Stimulated activated CD8-positive, alpha-beta memory T cell treated with anti-CD3 and anti-CD28 coated beads, Interleukin-7, amount 100 ng/mL, for 1 hour (primary cell): ENCODE data around the gene CEPT1.
"Not testable (repeated sequence)": the region's sequence is repeated elsewhere in the genome, so short reads cannot be mapped to it uniquely, and the experiment has no call there.

Source experiments
- DNase-seq, 2 donors: peaks; one replicate each; pipeline ENCODE4 v3.0.0-alpha.2; 2020; ENCODE audit warnings: low read depth in 2 of 2

CEPT1 gene

DNA sequence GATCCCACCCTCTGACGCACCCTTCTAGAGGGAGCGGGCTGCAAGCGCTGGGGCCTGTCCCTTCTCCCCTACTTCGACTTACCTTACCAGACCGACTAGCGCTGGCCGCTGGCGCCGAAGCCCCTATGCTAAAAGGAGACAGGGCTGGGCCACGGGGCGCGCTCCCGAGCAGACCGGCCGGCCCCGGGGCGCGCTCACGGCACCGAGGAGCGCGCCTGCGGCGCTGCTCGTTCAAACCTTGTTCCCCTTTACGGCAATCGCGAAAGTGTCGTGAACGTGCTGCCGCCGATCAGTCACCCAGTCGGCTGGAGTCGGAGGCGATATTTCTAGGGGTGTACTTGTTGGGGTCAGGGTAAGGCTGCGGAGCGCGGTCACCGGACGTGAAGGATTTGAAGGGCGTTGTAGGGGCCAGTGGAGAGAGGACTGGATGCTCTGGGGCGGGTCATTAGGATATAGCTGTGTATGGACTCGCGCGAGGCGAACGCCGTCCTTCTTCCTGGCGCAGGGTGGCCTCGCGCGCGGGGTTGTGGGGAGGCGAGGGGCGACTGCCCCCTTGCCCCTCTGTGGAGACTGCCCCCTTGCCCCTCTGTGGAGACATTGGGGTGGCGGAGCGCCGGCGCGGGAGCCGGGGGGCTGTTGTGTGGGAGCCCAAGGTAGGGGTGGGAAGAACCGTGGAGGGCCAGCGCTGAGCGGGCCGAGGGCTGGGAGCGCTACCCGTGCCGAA, at the start of gene CEPT1, which contains the start of gene DRAM2:
Gene CEPT1 (plus strand): TSS at position 268 of the 724 bp plus-strand sequence. CDS start 7,492 bp downstream, outside the sequence.
Gene DRAM2 (minus strand): TSS at position 138 of the 724 bp plus-strand sequence. CDS start 8,539 bp downstream, outside the sequence.
- peak; percentile 83 to 87 for DNase-seq

DNA sequence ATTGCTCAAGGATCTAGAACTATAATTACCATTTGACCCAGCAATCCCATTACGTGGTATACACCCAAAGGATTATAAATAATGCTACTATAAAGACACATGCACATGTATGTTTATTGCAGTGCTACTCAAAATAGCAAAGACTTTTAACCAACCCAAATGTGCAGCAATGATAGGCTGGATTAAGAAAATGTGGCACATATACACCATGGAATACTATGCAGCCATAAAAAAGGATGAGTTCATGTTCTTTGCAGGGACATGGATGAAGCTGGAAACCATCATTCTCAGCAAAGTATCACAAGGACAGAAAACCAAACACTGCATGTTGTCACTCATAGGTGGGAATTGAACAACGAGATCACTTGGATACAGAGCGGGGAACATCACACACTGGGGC, 44.6 kb upstream of the CEPT1 start:
- DNase-seq: not testable (repeated sequence)

DNA sequence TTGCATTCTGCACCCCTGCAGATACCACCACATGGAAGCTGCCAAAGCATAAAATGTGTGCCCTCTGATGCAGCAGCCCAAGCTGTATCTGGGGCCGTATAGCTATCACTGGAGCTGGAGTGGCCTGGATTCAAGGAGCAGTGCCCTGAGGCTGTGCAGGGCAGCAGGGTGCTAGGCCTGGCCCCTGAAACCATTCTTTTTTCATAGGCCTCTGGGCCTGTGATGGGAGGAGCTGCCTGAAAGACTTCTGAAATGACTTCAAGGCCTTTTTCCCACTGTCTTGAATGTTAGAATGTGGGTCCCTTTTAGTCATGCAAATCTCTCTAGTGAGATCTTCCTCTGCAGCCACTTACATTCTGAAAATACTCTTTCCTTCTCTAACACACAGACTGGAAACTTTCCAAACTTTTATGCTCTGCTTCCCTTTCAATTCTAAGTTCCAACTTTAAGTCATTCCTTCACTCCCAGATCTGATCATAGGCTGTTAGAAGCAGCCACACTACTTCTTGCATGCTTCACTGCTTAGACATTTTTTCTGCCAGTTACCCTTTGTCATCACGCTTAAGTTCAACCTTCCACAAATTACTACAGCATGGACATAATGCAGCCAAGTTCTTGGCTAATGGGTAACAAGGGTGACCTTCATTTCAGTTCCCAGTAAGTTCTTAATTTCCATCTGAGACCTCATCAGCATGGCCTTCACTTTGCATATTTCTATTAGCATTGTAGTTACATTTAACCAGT, 42.5 kb upstream of the CEPT1 start:
- no peak for DNase-seq

DNA sequence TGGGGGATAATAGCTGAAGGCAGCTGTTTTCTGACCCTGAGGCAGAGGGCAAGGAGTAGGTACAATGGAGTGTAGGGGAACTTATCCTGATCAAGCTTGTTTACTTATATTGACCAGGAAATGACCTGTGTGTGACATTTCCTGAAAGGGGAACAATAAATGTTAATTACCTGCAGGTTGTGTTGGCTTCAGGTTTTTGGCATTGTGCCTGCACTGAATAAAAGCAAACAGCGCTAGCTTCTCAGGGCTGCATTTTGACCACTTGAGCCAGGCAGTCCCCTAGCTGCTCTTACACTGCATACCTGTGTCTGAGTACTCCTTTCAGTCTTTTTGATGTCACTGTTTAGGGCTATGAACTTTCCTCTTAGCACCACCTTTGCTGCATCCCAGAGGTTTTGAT, 40.7 kb upstream of the CEPT1 start:
- no peak for DNase-seq

DNA sequence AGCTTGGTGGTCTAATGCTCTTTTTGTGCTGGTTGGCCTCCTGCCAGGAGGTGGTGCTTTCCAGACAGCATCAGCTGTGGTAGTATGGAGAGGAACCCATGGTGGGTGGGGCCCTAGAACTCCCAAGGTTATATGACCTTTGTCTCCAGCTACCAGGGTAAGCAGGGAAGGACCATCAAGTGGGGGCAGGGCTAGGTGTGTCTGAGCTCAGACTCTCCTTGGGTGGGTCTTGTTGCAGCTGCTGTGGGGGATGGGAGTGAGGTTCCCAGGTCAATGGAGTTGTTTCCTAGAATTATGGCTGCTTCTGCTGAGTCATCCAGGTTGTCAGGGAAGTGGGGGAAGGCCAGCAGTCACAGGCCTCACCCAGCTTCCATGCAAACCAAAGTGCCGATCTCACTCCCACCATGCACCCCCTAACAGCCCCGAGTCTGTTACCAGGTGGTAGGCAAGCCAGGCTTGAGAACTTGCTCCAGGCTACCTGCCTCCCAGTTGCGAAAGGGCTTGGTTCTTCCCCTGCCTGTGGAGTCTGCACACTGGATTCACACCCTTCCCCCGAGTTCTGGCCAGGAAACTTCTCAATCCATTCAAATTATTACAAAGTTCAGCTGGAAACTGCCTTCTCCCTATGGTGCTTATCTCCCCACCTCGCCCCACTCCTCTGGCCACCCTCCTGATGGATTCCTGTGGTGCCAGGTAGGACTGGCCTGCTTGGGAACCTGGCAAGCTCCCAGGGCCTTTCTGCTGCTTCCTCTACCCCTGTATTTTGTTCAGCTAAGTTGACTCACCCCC, 38.0 kb upstream of the CEPT1 start:
- no peak for DNase-seq

DNA sequence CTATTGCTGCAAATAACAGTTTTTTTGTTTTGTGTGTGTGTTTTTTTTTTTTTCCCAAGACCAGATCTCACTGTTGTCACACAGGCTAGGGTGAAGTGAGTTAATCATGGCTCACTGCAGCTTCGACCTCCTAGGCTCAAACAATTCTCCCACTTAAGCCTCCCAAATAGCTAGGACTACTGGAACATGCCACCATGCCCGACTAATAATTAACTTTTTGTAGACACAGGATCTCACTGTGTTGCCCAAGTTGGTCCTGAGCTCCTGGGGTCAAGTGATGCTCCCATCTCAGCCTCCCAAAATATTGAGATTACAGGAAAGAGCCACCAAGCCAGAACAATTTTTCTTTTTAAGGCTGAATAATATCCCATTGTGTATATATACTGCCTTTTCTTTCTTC, 35.0 kb upstream of the CEPT1 start:
- DNase-seq: no peak

DNA sequence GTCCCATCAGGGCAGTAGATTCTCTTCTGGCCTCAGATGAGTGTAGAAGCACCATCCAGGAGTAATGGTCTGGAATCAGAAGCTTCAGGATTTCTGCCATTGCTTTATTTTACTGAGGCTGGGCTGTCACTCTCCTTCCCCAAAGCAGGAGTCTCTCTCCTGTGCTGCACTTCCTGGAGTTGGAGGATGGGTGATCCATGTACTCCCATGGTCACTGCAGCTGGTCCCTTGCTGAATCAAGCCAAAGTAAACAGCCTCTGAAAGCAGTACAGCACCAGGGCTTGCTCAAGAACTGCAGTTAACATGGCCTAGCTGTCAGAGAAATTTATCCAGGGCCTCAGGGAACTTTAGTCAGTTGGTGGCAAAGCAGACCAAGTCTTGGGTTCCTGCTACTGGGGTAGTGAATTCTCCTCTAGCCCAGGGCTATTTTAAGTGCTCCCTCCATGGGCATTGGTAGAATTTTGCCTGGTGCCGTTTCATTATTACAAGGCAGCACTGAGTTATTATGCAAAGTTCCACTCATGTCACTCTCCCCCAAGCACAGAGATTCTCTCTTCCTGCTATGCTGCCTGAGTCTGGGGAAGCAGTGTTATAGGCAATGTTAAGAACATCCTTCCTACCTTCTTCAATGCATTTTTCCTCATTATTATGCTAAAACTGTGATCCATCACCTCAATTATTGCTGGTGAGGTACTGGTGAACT, 29.7 kb upstream of the CEPT1 start:
- DNase-seq: no peak

DNA sequence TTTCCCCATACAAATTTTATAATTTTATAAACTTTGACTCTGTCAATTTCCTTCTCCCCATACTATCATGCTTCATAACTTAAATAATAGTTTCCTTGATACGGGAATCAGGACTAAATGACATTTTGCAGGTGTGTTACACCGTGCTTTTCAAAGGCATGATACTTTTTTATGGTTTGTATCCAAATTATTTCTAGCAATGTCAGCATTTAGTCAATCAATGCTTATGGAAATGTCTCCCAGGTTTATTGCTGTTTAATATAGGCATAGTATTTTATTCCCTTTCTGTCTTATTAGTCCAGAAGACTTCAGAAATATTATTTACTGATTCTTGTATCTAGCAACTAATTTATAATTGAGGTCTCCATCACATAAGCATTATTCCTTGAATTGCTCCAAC, 23.5 kb upstream of the CEPT1 start:
- no peak for DNase-seq

DNA sequence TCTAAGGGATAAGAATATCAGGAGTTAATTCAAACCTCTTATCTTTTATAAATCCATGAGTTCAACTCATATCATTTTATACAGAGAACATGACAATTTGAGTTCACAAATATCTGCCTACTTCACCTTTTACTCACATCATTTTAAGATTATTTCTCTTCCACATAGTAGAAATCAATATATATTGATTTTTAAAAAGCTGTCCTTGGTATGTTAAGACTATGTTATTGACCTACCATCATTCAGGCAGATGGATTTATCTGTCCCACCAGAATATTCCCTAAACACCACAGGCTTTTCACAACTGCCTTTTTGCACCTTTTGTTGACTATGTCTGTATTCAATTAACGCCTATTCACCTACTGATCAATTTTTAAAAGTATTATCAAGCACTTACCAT, 13.7 kb upstream of the CEPT1 start:
- DNase-seq: no peak

DNA sequence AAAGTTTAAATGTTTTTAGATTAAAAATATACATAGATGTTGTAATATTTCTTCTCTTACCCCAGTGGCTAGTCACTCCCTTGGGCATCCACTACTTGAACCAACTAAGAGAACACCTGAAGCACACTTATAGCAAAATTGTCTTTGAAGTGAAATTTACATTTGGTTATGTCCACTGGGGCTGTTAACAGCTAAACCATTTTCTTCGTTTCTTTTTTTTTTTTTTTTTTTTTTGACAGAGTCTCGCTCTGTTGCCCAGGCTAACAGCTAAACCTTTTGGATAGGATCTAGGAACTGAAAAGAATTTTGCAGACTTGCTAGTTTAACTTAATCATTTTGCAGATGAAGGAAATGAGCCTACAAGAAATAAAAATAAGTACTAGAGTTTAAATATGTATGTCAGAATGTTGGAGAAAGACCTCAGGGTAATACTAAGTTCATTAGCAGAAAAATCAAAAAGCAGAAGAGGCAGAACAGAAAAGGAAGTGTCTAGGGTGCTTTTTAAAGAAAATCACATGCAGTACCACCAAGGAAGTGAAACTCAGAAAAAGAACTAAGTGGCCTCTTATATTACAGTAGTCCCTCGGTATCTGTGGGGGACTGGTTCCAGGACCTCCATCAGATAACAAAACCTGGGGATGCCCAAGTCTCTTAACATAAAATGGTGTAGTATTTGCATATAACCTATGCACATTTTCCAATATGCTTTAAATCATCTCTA, 11.9 kb upstream of the CEPT1 start:
- DNase-seq: no peak

DNA sequence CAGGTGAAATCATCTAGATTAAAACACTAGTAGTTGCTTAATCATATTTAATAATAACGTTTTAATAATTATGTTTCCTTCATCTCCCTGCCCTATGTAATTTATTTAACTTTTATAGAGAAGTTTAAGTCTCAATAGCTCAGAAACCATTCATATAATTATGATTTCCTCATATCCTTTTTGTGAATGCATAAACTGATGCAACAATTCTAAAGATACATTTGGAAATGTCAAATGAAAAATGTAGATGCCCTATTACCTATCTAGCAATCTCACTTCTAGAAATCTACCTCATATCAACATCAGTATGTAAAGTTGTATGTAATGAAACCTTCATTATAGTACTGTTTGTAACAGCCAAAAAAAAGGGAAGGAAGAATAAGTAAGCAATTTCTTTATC, 10.6 kb upstream of the CEPT1 start:
- no peak for DNase-seq

DNA sequence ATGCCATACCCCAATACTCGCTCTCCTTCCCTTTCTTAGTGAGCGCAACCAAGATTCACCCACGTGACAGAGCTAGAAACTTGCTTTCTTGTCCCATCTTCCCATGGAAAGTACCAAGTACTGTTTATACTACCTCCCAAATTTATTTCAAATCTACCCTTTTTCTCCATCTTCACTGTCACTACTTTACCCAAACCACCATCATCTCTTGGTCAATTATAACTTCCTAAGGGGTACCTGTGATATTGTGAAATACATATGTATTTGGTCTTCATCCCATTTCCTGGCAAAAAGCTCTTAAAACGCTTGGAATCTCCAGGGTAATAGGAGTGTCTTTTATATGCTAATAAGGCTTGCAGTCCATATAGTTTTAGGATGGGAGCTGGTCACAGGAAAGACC, 8.3 kb upstream of the CEPT1 start:
- DNase-seq: no peak

DNA sequence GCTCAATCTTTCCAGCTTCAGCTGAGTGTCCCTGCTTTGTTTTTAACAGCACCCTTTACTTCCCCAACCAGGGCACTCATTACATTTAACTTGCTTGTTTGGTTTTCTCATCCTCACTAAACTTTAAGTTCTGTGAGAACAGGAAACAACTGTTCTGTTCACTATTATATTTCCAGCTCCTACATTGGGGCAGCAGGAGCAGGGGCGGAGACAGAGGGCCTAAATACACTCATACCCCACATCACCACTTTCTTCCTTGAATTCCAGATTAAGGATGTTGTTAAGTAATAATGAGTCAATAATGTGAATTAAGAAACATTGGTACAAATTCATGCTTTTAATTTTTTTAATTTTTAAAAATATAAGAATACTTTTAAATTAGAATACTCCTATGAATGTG, 6.2 kb upstream of the CEPT1 start:
- no peak for DNase-seq

DNA sequence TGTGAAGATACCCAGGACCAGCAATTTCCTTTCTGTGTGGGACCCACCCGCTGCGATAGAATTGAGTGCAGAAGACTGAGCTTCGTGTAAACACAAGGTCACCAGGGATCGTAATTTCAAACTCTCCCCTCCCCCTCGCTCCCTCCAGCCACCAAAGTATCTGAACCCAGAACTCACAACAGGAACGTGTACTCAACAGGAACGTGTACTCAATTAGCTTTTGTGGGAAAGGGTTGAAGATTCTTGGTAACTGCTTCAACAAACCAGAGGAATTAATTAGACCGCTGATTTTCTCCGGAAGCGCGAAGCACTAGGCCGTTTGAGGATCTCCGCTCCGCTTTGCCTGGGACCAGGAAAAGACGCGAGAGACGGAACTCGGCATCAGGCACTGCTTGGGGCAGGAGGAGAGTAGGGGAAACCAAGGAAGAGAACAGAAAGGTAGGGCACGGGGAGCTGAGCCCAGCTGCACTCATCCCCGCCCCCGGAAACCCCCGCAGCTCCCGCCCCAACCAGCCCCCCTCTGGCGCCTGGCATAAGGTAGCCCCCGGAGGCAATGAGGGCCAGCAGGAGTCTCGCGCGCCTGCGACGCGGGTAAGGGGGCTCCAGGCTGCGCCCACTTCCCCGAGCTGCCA, 583 bp upstream of the CEPT1 start:
- DNase-seq: no peak

DNA sequence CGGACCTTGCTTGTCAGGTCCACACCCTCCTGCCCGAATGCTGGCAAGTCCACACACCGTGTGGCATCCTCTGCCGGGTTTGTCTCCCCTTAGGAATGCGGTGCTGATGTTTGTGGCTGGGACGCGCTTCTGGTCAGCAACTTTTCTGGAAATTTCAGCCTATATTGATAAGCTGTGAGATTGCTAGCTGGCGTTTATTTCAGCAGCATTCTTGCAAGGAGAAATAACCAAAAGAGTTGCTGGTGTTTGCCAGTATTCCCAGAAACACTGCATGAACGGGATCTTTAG, 601 bp downstream of the CEPT1 start:
- no peak for DNase-seq

DNA sequence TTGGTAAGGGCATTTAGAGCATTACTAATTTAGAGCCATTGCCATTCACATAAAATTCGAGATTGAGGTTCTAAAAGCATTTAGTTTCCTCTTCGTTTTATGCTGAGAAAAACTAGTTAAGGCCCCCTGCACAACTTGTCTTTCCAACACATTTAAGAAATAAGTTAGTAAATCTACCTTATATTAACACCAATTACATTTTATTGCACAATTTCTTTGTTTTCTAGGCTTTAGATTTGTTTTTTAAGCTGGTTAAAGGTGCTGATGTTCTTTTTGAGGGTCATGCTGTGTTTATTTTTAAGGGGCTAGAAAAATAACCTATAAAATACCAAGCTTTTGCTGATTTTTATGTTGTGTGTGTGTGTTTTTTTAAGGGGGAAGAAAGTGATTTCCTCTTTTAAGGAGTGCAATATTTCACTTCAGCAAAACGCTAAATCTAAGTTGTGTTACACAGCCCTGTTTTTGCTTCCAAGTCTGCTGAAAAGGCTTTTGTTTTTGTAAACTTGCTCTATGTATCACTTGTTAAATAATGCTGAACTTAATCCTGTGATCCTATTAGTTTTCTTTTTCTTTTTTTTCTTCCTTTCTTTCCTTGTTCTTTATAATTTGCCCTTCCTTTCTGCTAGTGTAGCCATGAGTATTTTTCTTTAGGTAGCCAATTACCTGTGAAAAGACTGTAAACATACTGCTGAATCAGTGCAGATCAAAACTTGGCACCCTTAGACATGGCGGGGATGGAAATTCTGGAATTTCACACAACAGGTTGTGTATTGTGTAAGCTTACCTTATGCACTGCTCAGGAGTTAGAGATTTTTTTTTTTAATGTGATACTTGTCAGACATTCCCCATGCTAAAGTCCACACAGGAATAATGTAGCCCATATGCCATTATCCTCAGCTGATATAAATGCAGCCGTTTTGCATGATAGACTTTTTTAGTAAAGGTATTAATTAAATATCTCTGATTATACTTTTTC, 1.5 kb downstream of the CEPT1 start:
- DNase-seq: no peak

DNA sequence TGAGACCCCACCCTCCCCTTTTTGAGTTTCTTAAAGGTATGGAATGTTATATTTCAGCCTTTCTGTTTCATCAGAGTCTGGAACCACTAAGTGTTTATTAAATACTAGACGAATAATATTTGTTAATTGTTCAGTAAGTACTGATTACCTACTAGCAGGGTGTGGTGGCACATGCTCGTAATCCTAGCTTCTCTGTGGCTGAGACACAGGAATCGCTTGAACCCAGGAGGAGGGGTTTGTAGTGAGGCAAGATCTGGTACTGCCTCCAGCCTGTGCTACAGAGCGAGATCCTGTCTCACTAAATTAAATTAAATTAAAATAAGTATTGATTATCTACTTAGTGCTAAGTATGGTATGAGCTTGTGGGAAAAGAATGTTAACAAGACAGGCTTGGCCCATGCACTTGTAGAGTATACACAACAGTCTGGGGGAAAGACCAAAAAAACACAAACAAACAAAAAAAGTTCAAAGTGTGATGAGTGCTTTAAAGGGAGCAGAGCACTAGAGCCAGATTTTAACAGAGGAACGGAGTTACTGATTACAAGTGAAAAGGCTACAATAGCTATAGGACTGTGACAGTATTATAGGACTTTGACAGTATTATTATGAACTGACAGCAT, 2.4 kb downstream of the CEPT1 start:
- DNase-seq: no peak

DNA sequence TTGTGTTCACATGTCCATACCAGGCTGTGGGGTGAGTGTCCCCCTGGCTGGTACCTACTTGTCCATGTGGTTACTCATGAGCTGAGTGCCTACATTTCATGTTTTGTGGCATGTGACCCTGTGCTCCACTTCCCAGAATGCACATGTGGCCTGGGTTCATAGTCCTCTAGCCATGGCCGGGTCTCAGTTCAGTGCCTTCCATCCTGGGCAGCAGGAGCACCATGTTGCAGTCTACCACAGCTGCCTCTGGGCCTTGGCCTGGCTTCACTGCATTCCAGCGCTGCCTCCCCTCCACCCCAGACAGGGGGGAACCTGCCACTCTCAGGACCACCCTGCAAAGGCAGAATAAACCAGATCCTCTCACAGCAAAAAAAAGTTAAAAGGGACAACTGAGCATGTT, 5.5 kb downstream of the CEPT1 start:
- DNase-seq: no peak
